ENCODE measurements around the gene FGFR4. TPM values are rescaled to one million over a fixed set of nuclear protein-coding genes. Genes with fewer than 3 reads are reported as not detected.
A peak's percentile ranks its signal among the peaks of the same experiment; 100 is the strongest.

FGFR4 gene
- total RNA-seq, 3 donors from 2014 or later (not counting 1 experiment from before 2014, with no cell fraction given) = 0.72 to 1.5 (median 1.3) TPM

DNA sequence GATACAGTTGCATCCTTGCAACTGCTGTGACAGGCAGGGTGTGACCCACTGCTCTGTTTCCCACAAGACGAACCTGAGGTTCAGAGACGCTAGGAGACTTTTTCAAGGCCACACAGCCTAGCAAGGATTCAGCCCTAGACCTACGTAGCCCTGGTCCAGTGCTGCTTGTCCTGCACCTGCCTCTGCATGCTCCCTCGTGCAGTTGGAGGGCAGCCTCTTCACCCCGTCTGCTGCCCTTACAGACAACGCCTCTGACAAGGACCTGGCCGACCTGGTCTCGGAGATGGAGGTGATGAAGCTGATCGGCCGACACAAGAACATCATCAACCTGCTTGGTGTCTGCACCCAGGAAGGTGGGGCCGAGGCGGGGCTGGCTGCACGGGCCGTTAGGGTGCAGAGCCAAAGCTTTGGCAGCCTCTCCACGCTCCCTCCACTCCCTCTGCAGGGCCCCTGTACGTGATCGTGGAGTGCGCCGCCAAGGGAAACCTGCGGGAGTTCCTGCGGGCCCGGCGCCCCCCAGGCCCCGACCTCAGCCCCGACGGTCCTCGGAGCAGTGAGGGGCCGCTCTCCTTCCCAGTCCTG, 8.5 kb downstream of the FGFR4 start:
- H3K27ac Mint-ChIP-seq = no peak overlapping the region
- H3K36me3 Mint-ChIP-seq = no peaks in the 10 kb centered on the region
- no peaks in the 10 kb centered on the region for H3K4me1 Mint-ChIP-seq
- Histone ChIP-seq H3K4me3 (ENCODE audit: low read length) (no peak overlapping the region), H3K27ac (ENCODE audit: low read length) (no peak overlapping the region), H3K27me3 (ENCODE audit: control insufficient read depth, insufficient read depth, low read length) (no peaks in the 10 kb centered on the region), H3K9me3 (ENCODE audit: control insufficient read depth, insufficient read depth, low read length) (no peaks in the 10 kb centered on the region), H3K4me1 (ENCODE audit: control insufficient read depth, insufficient read depth, low read length) (no peaks in the 10 kb centered on the region), H3K36me3 (ENCODE audit: control insufficient read depth, insufficient read depth, low read length) (no peaks in the 10 kb centered on the region)
- no peak for ATAC-seq
- DNase-seq = no peak
- no peak for TF ChIP-seq CTCF (IDR thresholded peaks at IDR 0.05)
- intact Hi-C loops (cut with micrococcal nuclease) = no loop called here
- WGBS (ENCODE audit: insufficient coverage) = 90% methylated on average over 28 of the region's 28 CpGs
- no peaks in the 10 kb centered on the region for H3K27me3 Mint-ChIP-seq (ENCODE audit: low read depth in 2 of 2)
- no peaks in the 10 kb centered on the region for H3K9me3 Mint-ChIP-seq
- no peak overlapping the region for H3K4me3 Mint-ChIP-seq

DNA sequence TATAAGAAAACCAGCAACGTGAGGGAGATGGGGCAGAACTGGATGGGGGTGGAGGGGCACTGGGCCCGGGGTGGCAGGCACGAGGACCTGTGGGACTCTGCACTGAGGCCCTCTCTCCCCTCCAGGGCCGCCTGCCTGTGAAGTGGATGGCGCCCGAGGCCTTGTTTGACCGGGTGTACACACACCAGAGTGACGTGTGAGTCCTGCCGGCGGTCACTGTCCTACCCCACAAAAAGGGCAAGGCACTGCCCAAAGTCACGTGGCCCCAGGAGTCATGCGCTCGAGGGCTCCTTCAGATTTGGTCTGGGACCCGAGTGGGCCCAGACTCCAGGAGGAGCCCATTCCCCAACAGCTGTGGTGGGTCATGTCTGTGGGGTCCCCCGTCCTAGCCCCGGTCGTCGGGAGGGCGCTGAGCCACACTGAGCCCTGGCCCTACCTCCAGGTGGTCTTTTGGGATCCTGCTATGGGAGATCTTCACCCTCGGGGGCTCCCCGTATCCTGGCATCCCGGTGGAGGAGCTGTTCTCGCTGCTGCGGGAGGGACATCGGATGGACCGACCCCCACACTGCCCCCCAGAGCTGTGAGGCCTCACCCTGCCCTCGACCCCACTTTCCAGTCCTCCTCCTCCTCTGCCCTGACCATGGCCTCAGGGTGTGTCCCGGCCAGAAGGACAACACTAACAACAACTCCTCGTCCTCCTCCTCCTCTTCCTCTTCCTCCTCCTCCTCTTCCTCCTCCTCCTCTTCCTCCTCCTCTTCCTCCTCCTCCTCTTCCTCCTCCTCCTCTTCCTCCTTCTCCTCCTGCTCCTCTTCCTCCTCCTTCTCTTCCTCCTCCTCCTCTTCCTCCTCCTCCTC, 9.7 kb downstream of the FGFR4 start:
- H3K9me3 Mint-ChIP-seq = no peaks in the 10 kb centered on the region
- ATAC-seq = peak in 1 of 3 donors; percentile 19
- no peak overlapping the region for H3K27ac ChIP-seq (ENCODE audit: low read length)
- no peaks in the 10 kb centered on the region for H3K36me3 ChIP-seq (ENCODE audit: control insufficient read depth, insufficient read depth, low read length)
- no peaks in the 10 kb centered on the region for H3K27me3 ChIP-seq (ENCODE audit: control insufficient read depth, insufficient read depth, low read length)
- no peaks in the 10 kb centered on the region for H3K27me3 Mint-ChIP-seq (ENCODE audit: low read depth in 2 of 2)
- H3K27ac Mint-ChIP-seq = no peak overlapping the region
- no peaks in the 10 kb centered on the region for H3K4me1 Mint-ChIP-seq
- WGBS (ENCODE audit: insufficient coverage) = 87% methylated on average over 29 of the region's 29 CpGs
- H3K4me1 ChIP-seq (ENCODE audit: control insufficient read depth, insufficient read depth, low read length) = no peaks in the 10 kb centered on the region
- no peak for DNase-seq
- intact Hi-C loops (cut with micrococcal nuclease) = no loop called here
- no peak overlapping the region for H3K4me3 ChIP-seq (ENCODE audit: low read length)
- no peaks in the 10 kb centered on the region for H3K9me3 ChIP-seq (ENCODE audit: control insufficient read depth, insufficient read depth, low read length)
- no peaks in the 10 kb centered on the region for H3K36me3 Mint-ChIP-seq
- H3K4me3 Mint-ChIP-seq = no peak overlapping the region
- no peak for TF ChIP-seq CTCF (IDR thresholded peaks at IDR 0.05)

- Mint-ChIP-seq H3K27me3 (ENCODE audit: low read depth in 2 of 2) (no peaks in the 10 kb centered on the region), H3K9me3 (no peaks in the 10 kb centered on the region), H3K4me1 (no peaks in the 10 kb centered on the region), H3K36me3 (no peaks in the 10 kb centered on the region), H3K27ac (no peak overlapping the region), H3K4me3 (no peak overlapping the region)
- Histone ChIP-seq H3K36me3 (ENCODE audit: control insufficient read depth, insufficient read depth, low read length) (no peaks in the 10 kb centered on the region), H3K27me3 (ENCODE audit: control insufficient read depth, insufficient read depth, low read length) (no peaks in the 10 kb centered on the region), H3K27ac (ENCODE audit: low read length) (no peak overlapping the region), H3K9me3 (ENCODE audit: control insufficient read depth, insufficient read depth, low read length) (no peaks in the 10 kb centered on the region), H3K4me3 (ENCODE audit: low read length) (no peak overlapping the region), H3K4me1 (ENCODE audit: control insufficient read depth, insufficient read depth, low read length) (no peaks in the 10 kb centered on the region)
- intact Hi-C loops (cut with micrococcal nuclease) = no loop called here
- DNase-seq (no peak), ATAC-seq (no peak)
- WGBS (ENCODE audit: insufficient coverage) = 91% methylated on average over 30 of the region's 30 CpGs
- no peak for TF ChIP-seq CTCF (IDR thresholded peaks at IDR 0.05)
These were observed 10.6 kb downstream of the FGFR4 start for GRCh38 chr5:177097016-177097985.

Data from natural killer cell (primary cell).